Trophoblast cell (in vitro differentiated cells and primary cell): ENCODE results near the gene C1QTNF12.
A peak's percentile ranks its signal among the peaks of the same experiment; 100 is the strongest.

ENCODE experiments used
- DNase-seq, 2 donors: peaks; one replicate each; pipeline ENCODE4 v3.0.0-alpha.2; 2016
- H2AFZ ChIP-seq: 2 replicates; pipeline ENCODE4 v1.6.1; 2013; ENCODE audit warnings: low read length, moderate library complexity, mild to moderate bottlenecking; ENCODE audit not compliant: insufficient read depth, poor library complexity
- H2AK5ac ChIP-seq: 2 replicates; pipeline ENCODE4 v1.6.1; 2013; ENCODE audit warnings: mild to moderate bottlenecking, low read length
- H2BK120ac ChIP-seq: 2 replicates; pipeline ENCODE4 v1.6.1; 2013; ENCODE audit warnings: low read length, mild to moderate bottlenecking, moderate library complexity; ENCODE audit not compliant: insufficient read depth, poor library complexity
- H2BK12ac ChIP-seq: 2 replicates; pipeline ENCODE4 v1.6.1; 2013; ENCODE audit warnings: mild to moderate bottlenecking, low read length, moderate library complexity
- H2BK5ac ChIP-seq: 2 replicates; pipeline ENCODE4 v1.6.1; 2013; ENCODE audit warnings: low read length, low read depth, moderate library complexity, mild to moderate bottlenecking; ENCODE audit not compliant: poor library complexity
- H3K14ac ChIP-seq: 2 replicates; pipeline ENCODE4 v1.6.1; 2013; ENCODE audit warnings: mild to moderate bottlenecking, low read length
- H3K18ac ChIP-seq: 2 replicates; pipeline ENCODE4 v1.6.1; 2013; ENCODE audit warnings: mild to moderate bottlenecking, low read length
- H3K23ac ChIP-seq: 2 replicates; pipeline ENCODE4 v1.6.1; 2013; ENCODE audit warnings: low read length
- H3K27ac ChIP-seq: 2 replicates; pipeline ENCODE4 v1.5.1; 2013; ENCODE audit warnings: low read depth, mild to moderate bottlenecking, inconsistent platforms, low read length, moderate library complexity
- H3K27me3 ChIP-seq: 2 replicates; pipeline ENCODE4 v1.6.1; 2013; ENCODE audit warnings: inconsistent platforms, mild to moderate bottlenecking, low read length, moderate library complexity; ENCODE audit not compliant: insufficient read depth
- H3K36me3 ChIP-seq, 2 experiments: 1 replicate in 1 of 2; 2 replicates in 1 of 2; pipeline ENCODE4 v1.6.1; 2013; ENCODE audit warnings: low read length in 2 of 2, mild to moderate bottlenecking in 2 of 2, moderate library complexity in 1 of 2; ENCODE audit not compliant: insufficient read depth in 2 of 2, control insufficient read depth in 1 of 2
- H3K4ac ChIP-seq: 2 replicates; pipeline ENCODE4 v1.6.1; 2013; ENCODE audit warnings: low read depth, mild to moderate bottlenecking, low read length, moderate library complexity
- H3K4me1 ChIP-seq, 2 experiments: 1 replicate in 1 of 2; 2 replicates in 1 of 2; pipeline ENCODE4 v1.6.1; 2013; ENCODE audit warnings: low read length in 2 of 2, mild to moderate bottlenecking in 2 of 2, moderate library complexity in 1 of 2; ENCODE audit not compliant: insufficient read depth in 2 of 2, control insufficient read depth in 1 of 2
- H3K4me2 ChIP-seq: 2 replicates; pipeline ENCODE4 v1.6.1; 2013; ENCODE audit warnings: inconsistent platforms, mild to moderate bottlenecking, low read length, moderate library complexity
- H3K4me3 ChIP-seq: 2 replicates; pipeline ENCODE4 v1.5.1; 2013; ENCODE audit warnings: mild to moderate bottlenecking, low read depth, low read length, inconsistent platforms
- H3K79me1 ChIP-seq: one replicate; pipeline ENCODE4 v1.6.1; 2013; ENCODE audit warnings: low read length
- H3K79me2 ChIP-seq: 2 replicates; pipeline ENCODE4 v1.6.1; 2013; ENCODE audit warnings: low read length, mild to moderate bottlenecking; ENCODE audit not compliant: control insufficient read depth, insufficient read depth, poor library complexity
- H3K9ac ChIP-seq: 2 replicates; pipeline ENCODE4 v1.6.1; 2013; ENCODE audit warnings: mild to moderate bottlenecking, low read length
- H3K9me3 ChIP-seq: 2 replicates; pipeline ENCODE4 v1.6.1; 2013; ENCODE audit warnings: low read depth, mild to moderate bottlenecking, control low read depth, inconsistent platforms, low read length; ENCODE audit not compliant: insufficient read depth
- H4K12ac ChIP-seq: 2 replicates; pipeline ENCODE4 v1.6.1; 2013; ENCODE audit warnings: low read depth, mild to moderate bottlenecking, low read length, moderate library complexity
- H4K8ac ChIP-seq: 2 replicates; pipeline ENCODE4 v1.6.1; 2013; ENCODE audit warnings: low read depth, mild to moderate bottlenecking, low read length, moderate library complexity
- H4K91ac ChIP-seq: one replicate; pipeline ENCODE4 v1.6.1; 2013; ENCODE audit warnings: low read depth, mild to moderate bottlenecking, low read length, moderate library complexity
- WGBS: extraction: QIAGEN DNeasy Blood & Tissue Kit; methylation state at CpG from one replicate; pipeline ENCODE4 v1.1.7; 2013; ENCODE audit warnings: missing lambda C conversion rate; ENCODE audit not compliant: insufficient read length, insufficient coverage; ENCODE audit errors: extremely low coverage; 5-methylcytosine and 5-hydroxymethylcytosine counted together

The C1QTNF12 gene

DNA sequence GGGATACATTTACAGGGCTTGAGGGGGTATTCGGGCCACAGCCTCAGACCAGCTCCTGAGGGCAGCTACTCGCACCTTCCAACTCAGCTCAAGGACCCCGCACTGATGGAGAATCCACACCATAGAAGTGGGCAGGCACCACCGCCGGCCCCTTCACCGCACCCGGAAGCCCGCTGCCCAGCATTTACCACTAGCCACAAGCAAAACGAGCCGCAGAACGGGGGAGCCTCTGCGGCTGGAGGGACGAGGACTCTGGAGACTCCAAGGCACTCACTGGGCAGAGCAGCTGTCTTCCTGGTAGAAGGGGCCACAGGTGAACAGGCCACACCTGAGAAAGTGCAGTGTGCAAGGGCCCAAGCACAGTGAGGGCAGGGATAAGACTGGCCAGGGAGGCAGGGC is 21.8 kb upstream of the C1QTNF12 start:
- Histone ChIP-seq H4K8ac (no peak overlapping the region), H3K79me1 (peaks cover 2% of the 10 kb centered on the region), H3K18ac (no peak overlapping the region), H2BK120ac (no peak overlapping the region), H3K27me3 (no peaks in the 10 kb centered on the region), H3K4ac (no peak overlapping the region), H3K9me3 (peaks cover 4% of the 10 kb centered on the region), H2AFZ (no peak overlapping the region), H3K9ac (no peak overlapping the region), H4K91ac (no peak overlapping the region), H4K12ac (no peak overlapping the region), H3K4me2 (no peak overlapping the region), H3K79me2 (peaks cover 19% of the 10 kb centered on the region), H3K4me3 (no peak overlapping the region), H3K36me3 (peaks cover 42 to 52% of the 10 kb centered on the region in 2 experiments), H2BK5ac (no peak overlapping the region), H2BK12ac (no peak overlapping the region), H3K27ac (no peak overlapping the region), H3K4me1 (peaks cover 8 to 18% of the 10 kb centered on the region in 2 experiments), H3K14ac (no peak overlapping the region), H3K23ac (no peak overlapping the region), H2AK5ac (no peak overlapping the region)
- no peak for DNase-seq
- WGBS: no CpG with 5 or more reads among the region's 13 CpGs

DNA sequence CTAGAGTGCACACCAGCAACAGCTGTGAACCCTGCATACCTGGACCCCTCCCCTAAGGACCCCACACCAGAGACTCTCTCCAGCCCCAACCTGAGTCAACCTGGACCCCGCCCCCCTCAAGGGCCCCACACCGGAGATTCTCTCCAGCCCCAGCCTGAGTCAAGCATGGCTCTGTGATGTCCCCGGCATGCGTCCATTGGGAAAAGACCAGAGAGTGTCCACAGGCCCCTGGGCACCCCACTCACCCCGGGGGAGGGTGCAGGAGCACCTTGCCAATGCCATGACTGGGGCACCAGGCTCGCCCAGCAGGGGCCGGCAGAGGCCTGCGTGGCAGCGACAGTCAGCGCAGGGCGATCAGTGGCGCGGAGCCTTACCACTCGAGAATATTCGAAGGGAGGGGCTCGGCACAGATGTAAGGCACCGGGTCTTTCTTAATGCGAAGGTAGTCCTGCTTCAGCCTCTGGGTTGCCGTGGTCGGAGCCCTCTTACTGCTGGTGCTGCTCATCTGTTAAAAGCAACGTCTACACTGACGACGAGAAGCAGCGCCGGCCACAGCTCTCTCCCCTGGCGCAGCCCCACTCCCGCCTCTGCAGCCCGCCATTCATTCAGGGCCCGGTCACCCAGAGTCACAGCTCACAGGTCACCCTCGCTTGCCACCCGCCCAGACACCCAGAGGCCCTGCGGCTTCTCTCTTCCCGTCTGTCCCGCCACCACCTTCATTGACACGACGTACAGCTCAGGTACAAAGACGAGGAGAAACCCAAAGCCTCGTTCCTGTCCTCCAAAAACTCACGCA is 21.2 kb upstream of the C1QTNF12 start:
- peaks cover 46 to 58% of the 10 kb centered on the region in 2 experiments for H3K36me3 ChIP-seq
- H3K14ac ChIP-seq: no peak overlapping the region
- peaks cover 4% of the 10 kb centered on the region for H3K9me3 ChIP-seq
- H4K8ac ChIP-seq: no peak overlapping the region
- no peak for DNase-seq
- H2AFZ ChIP-seq: no peak overlapping the region
- no peak overlapping the region for H2BK12ac ChIP-seq
- no peak overlapping the region for H2BK5ac ChIP-seq
- no peak overlapping the region for H2BK120ac ChIP-seq
- H3K27me3 ChIP-seq: no peaks in the 10 kb centered on the region
- H3K4me2 ChIP-seq: no peak overlapping the region
- H4K91ac ChIP-seq: no peak overlapping the region
- no peak overlapping the region for H3K9ac ChIP-seq
- no peak overlapping the region for H3K23ac ChIP-seq
- peaks cover 6 to 16% of the 10 kb centered on the region in 2 experiments for H3K4me1 ChIP-seq
- H4K12ac ChIP-seq: no peak overlapping the region
- H3K4ac ChIP-seq: no peak overlapping the region
- no peak overlapping the region for H3K27ac ChIP-seq
- no peak overlapping the region for H3K4me3 ChIP-seq
- H3K79me1 ChIP-seq: no peaks in the 10 kb centered on the region
- no peak overlapping the region for H2AK5ac ChIP-seq
- H3K18ac ChIP-seq: no peak overlapping the region
- peaks cover 13% of the 10 kb centered on the region for H3K79me2 ChIP-seq
- no CpG with 5 or more reads among the region's 39 CpGs for WGBS

DNA sequence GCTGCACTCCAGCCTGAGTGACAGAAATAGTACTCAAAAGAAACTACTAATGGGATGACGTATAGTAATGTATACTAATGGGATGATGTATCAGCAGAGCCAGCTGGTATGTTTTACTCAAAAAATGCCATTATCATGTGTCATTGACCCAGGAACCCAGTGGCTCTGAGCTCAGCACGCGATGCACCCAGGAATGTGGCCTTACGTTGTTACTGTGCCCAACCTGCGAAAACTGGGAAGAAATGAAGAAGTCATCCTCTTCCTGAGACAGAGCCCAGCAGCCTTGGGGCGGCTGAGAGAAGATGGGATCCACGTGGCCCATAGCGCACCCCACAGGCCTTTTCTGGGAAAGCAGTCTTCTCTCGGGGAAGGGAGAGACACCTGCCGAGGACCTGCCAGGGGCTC is 18.3 kb upstream of the C1QTNF12 start:
- Histone ChIP-seq H2AK5ac (no peak overlapping the region), H2BK5ac (no peak overlapping the region), H2AFZ (no peak overlapping the region), H3K79me2 (no peaks in the 10 kb centered on the region), H4K8ac (no peak overlapping the region), H2BK12ac (no peak overlapping the region), H3K18ac (no peak overlapping the region), H3K4me3 (no peak overlapping the region), H3K27ac (no peak overlapping the region), H3K4me2 (no peak overlapping the region), H3K36me3 (peaks cover 64 to 70% of the 10 kb centered on the region in 2 experiments), H3K9me3 (no peaks in the 10 kb centered on the region), H3K4ac (no peak overlapping the region), H3K79me1 (no peaks in the 10 kb centered on the region), H3K4me1 (peaks cover 0 to 4% of the 10 kb centered on the region in 2 experiments), H3K9ac (no peak overlapping the region), H3K23ac (no peak overlapping the region), H4K91ac (no peak overlapping the region), H3K14ac (no peak overlapping the region), H4K12ac (no peak overlapping the region), H2BK120ac (no peak overlapping the region), H3K27me3 (no peaks in the 10 kb centered on the region)
- DNase-seq: peak; percentile 61 to 67
- no CpG with 5 or more reads among the region's 10 CpGs for WGBS

DNA sequence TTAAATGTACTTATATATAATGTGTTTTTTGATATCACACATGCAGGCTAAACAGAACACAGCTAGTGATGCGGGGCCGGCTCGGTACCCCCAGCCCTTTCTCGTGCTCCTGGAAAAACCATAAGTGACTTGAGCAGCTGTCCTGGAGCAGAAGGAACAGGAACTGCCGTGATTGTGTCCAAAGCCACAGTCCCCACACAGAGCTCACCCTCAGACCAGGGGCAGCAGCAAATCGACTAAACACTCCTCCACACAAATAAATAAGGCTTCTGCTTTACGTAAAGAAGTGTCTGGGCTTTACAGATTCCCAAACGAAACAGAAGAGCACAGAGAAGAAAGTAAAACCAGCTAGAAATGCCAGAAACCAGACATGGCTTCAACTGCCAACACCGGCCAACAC is 17.5 kb upstream of the C1QTNF12 start:
- H2BK120ac ChIP-seq: no peak overlapping the region
- no peaks in the 10 kb centered on the region for H3K27me3 ChIP-seq
- no peak overlapping the region for H2BK5ac ChIP-seq
- no peak overlapping the region for H3K4me2 ChIP-seq
- peaks cover 0 to 4% of the 10 kb centered on the region in 2 experiments for H3K4me1 ChIP-seq
- H3K9me3 ChIP-seq: peaks cover 2% of the 10 kb centered on the region
- peaks cover 72 to 77% of the 10 kb centered on the region in 2 experiments for H3K36me3 ChIP-seq
- no peaks in the 10 kb centered on the region for H3K79me1 ChIP-seq
- WGBS: no CpG with 5 or more reads among the region's 9 CpGs
- H3K79me2 ChIP-seq: no peaks in the 10 kb centered on the region
- DNase-seq: no peak
- H4K91ac ChIP-seq: no peak overlapping the region
- no peak overlapping the region for H3K9ac ChIP-seq
- no peak overlapping the region for H2AK5ac ChIP-seq
- H3K27ac ChIP-seq: no peak overlapping the region
- no peak overlapping the region for H3K4ac ChIP-seq
- H3K23ac ChIP-seq: no peak overlapping the region
- no peak overlapping the region for H3K14ac ChIP-seq
- H2BK12ac ChIP-seq: no peak overlapping the region
- no peak overlapping the region for H4K8ac ChIP-seq
- no peak overlapping the region for H4K12ac ChIP-seq
- H3K18ac ChIP-seq: no peak overlapping the region
- H3K4me3 ChIP-seq: no peak overlapping the region
- H2AFZ ChIP-seq: no peak overlapping the region
